HepG2 (cell line): ENCODE measurements around the gene PTGDS. TPM values are rescaled to one million over a fixed set of nuclear protein-coding genes. Genes with fewer than 3 reads are reported as not detected.

ENCODE experiments used
- CREM ChIP-seq, 2 experiments: sonication (generic) in 1 of 2; formaldehyde crosslinking in 1 of 2; IDR thresholded peaks; 2 replicates each; pipeline versions ENCODE4 v1.4.0 to v1.6.1; 2016 to 2020; ENCODE audit warnings: antibody characterized with exemption in 1 of 2, mild to moderate bottlenecking in 1 of 2, missing genetic modification reagents in 1 of 2
- GZF1 ChIP-seq: sonication (generic); formaldehyde crosslinking; IDR thresholded peaks from 2 replicates; pipeline ENCODE4 v1.5.1; 2020; ENCODE audit warnings: mild to moderate bottlenecking, missing genetic modification reagents
- HNRNPLL ChIP-seq: fragments of 200-400 bp; formaldehyde crosslinking; IDR thresholded peaks from 2 replicates; pipeline ENCODE4 v1.6.1; 2017; ENCODE audit warnings: mild to moderate bottlenecking, low read depth, low read length; ENCODE audit not compliant: poor library complexity, severe bottlenecking
- MEF2D ChIP-seq: sonication (generic); formaldehyde crosslinking; IDR thresholded peaks from 2 replicates; pipeline ENCODE4 v1.5.1; 2020; ENCODE audit warnings: mild to moderate bottlenecking, missing genetic modification reagents
- RBM22 ChIP-seq: fragments of 200-400 bp; formaldehyde crosslinking; optimal IDR thresholded peaks from 2 replicates; pipeline ENCODE3; 2017; ENCODE audit warnings: mild to moderate bottlenecking, low read length, moderate library complexity
- SNRNP70 ChIP-seq: fragments of 200-400 bp; formaldehyde crosslinking; IDR thresholded peaks from 2 replicates; pipeline ENCODE4 v1.6.1; 2017; ENCODE audit warnings: mild to moderate bottlenecking, low read depth, low read length, moderate library complexity
- SSRP1 ChIP-seq: IDR thresholded peaks from 2 replicates; pipeline ENCODE4 v1.6.1; 2016; ENCODE audit warnings: control low read depth
- TBX2 ChIP-seq: sonication (generic); formaldehyde crosslinking; IDR thresholded peaks from 2 replicates; pipeline ENCODE4 v1.5.0; 2020; ENCODE audit warnings: missing genetic modification reagents, mild to moderate bottlenecking, borderline replicate concordance
- U2AF1 ChIP-seq: fragments of 200-400 bp; formaldehyde crosslinking; optimal IDR thresholded peaks from 2 replicates; pipeline ENCODE3; 2017; ENCODE audit warnings: mild to moderate bottlenecking, low read depth, low read length
- ZBTB49 ChIP-seq: sonication (generic); formaldehyde crosslinking; IDR thresholded peaks from 2 replicates; pipeline ENCODE4 v1.4.0; 2020; ENCODE audit warnings: missing genetic modification reagents, borderline replicate concordance
- ZNF121 ChIP-seq: sonication (generic); formaldehyde crosslinking; IDR thresholded peaks from 2 replicates; pipeline ENCODE4 v1.5.0; 2020; ENCODE audit warnings: mild to moderate bottlenecking, missing genetic modification reagents
- ZNF280B ChIP-seq: sonication (generic); formaldehyde crosslinking; IDR thresholded peaks from 2 replicates; pipeline ENCODE4 v1.5.0; 2020; ENCODE audit warnings: missing genetic modification reagents, mild to moderate bottlenecking, borderline replicate concordance
- ZNF3 ChIP-seq: IDR thresholded peaks from 2 replicates; pipeline ENCODE4 v1.7.0; 2017; ENCODE audit warnings: inconsistent platforms
- ZNF318 ChIP-seq: sonication (generic); formaldehyde crosslinking; IDR thresholded peaks from 2 replicates; pipeline ENCODE4 v1.4.0; 2020; ENCODE audit warnings: mild to moderate bottlenecking, missing genetic modification reagents
- ZNF329 ChIP-seq: sonication (generic); formaldehyde crosslinking; IDR thresholded peaks from 2 replicates; pipeline ENCODE4 v1.9.0; 2021; ENCODE audit warnings: low read depth, mild to moderate bottlenecking, missing genetic modification reagents
- ZNF607 ChIP-seq: sonication (generic); formaldehyde crosslinking; IDR thresholded peaks from 2 replicates; pipeline ENCODE4 v1.5.1; 2020; ENCODE audit warnings: missing genetic modification reagents, mild to moderate bottlenecking, borderline replicate concordance
- ZNF780A ChIP-seq: sonication (generic); formaldehyde crosslinking; IDR thresholded peaks from 2 replicates; pipeline ENCODE4 v1.8.0; 2022; ENCODE audit warnings: mild to moderate bottlenecking, missing genetic modification reagents, moderate library complexity
- polyA plus RNA-seq, 8 experiments: library from polyadenylated mRNA; depleted of rRNA in 3 of 8; stranded (reverse) in 7 of 8; unstranded in 1 of 8; fragments of >200 nt; fragmentation: Illumina TruSeq in 4 of 8; extraction: Trizol in 4 of 8; gene quantifications; 2 replicates each; pipeline versions ENCODE4 v1.2.1 to v1.2.3, GENCODE V29; 2011 to 2016; ENCODE audit warnings: low read depth in 4 of 8, missing spikeins in 1 of 8, mixed read lengths in 1 of 8; ENCODE audit not compliant: insufficient read depth in 1 of 8
- total RNA-seq, 5 experiments: library from RNA; depleted of rRNA; stranded (reverse); fragments of >200 nt; fragmentation: Illumina TruSeq; extraction: Trizol; gene quantifications; 2 replicates each; pipeline ENCODE4 v1.2.3, GENCODE V29; 2016; ENCODE audit warnings: low read depth in 1 of 5

The PTGDS gene
- total and polyA plus RNA-seq, 2 of the 13 experiments (the other 11 are each of a cell fraction or from before 2014, with no cell fraction given), result 0.33 to 0.50 TPM

GRCh38 chr9:136949817-136950655 lies 27.3 kb upstream of the PTGDS start (continued):
- TF ChIP-seq ZNF280B (CRISPR knock-in tag), result peak; percentile 50; the same call in 1 of the 2 replicates
- TF ChIP-seq CREM (IDR thresholded peaks at IDR 0.05), result no peak
- TF ChIP-seq CREM (CRISPR knock-in tag; IDR thresholded peaks at IDR 0.05), result no peak
- TF ChIP-seq U2AF1, result no peak
- peak; percentile 88 for TF ChIP-seq ZNF607 (CRISPR knock-in tag)
- TF ChIP-seq HNRNPLL, result peak; percentile 86
- no peak for TF ChIP-seq GZF1 (CRISPR knock-in tag)
- TF ChIP-seq RBM22, result no peak
- TF ChIP-seq SSRP1, result no peak
- TF ChIP-seq TBX2 (CRISPR knock-in tag), result peak; percentile 88
- TF ChIP-seq ZNF121 (CRISPR knock-in tag), result no peak
- no peak for TF ChIP-seq SNRNP70
- 0 out of 2 replicates have a peak, but pooled peaks have one; percentile 53 for TF ChIP-seq MEF2D (CRISPR knock-in tag)
- peak; percentile 86; the same call in 1 of the 2 replicates for TF ChIP-seq ZNF329 (CRISPR knock-in tag)
- TF ChIP-seq ZNF780A (CRISPR knock-in tag), result peak; percentile 25; the same call in 1 of the 2 replicates
- TF ChIP-seq ZBTB49 (CRISPR knock-in tag), result no peak
- no peak for TF ChIP-seq ZNF3 (CRISPR knock-in tag)
- no peak for TF ChIP-seq ZNF318
